HG02610 (cell line): ENCODE results near the gene PEDS1.
"Not testable (repeated sequence)": the region's sequence is repeated elsewhere in the genome, so short reads cannot be mapped to it uniquely, and the experiment has no call there.

Source experiments
- ATAC-seq: cut with Tn5 transposase; IDR thresholded peaks from one replicate; pipeline ENCODE4 v1.9.1; 2021; ENCODE audit warnings: mild to moderate bottlenecking, moderate library complexity; ENCODE audit not compliant: unreplicated experiment

The PEDS1 gene

DNA sequence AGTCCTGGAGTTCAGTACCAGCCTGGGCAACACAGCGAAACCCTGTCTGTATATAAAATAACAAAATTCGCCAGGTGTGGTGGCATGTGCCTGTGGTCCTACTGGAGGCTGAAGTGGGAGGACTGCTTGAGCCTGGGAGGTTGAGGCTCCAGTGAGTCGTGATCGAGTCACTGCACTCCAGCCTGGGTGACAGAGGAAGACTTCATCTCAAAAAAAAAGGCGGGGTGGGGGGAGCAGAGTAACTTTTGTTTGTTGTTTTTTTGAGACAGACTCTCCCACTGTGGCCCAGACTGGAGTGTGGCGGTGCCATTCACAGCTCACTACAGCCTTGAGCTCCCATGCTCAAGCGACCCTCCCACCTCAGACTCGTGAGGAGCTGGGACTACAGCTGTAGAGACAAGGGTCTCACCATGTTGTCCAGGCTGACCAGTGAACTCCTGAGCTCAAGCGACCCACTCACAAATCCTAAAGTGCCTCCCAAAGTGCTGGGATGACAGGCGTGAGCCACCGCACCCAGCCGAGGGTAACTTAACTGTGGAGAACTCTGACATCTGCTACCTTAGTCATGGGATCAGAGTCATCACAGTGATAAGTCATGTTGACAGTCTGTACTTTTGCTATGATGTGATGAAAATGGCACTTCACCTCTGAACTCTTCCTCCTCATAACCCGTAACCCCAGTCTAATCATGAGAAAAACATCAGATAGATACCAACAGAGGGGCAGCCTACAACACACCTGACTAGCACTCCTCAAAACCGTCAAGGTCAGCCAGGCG lies 16.5 kb downstream of the PEDS1 start:
- no peak for ATAC-seq

DNA sequence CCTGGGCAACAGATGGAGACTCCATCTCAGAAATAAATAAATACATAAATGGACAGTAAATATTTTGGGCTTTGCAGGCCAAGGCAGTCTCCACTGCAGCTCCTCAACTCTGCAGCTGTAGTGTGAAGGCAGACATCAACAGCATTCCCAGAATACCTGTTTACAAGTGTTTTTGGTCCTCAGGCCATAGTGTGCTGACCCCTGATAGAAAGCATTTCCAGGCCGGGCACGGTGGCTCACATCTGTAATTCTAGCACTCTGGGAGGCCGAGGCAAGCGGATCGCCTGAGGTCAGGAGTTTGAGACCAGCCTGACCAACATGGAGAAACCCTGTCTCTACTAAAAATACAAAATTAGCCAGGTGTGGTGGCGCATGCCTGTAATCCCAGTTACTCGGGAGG lies 18.4 kb downstream of the PEDS1 start:
- ATAC-seq: not testable (repeated sequence)

DNA sequence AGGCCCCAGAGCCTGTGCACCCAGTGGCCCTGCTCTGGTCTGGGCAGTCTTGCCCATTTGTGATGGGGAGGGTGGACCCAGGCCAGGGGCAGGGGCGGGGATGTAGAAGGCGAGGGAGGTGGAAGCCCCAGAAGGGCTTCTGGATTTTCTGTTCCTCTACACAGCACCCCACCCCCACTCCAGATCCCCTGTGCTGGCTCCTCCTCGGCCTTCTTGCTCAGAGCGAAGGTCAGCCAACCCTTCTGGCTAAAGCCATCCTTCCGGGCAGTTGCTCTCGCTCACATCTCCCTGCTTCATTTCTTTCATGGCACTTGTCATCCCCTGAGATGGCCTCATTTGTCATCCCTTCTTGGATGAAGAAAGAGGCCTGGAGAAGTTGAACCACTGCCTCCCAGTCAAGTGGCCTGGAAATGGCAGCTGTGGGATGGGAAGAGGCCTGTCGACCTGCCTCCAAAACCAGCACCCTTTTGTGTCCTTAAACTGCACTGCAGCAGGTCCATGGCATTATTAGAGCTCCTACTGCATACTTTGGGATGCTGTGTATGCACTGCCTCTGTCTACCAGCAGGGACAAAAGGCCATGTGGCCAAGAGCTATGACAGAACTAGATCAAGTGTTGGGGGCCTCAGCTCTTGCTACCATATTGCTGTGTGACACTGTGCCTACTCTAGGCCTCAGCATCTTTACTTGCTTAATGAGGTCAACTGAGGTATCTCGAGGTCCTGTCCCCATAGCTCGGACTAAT lies 19.9 kb downstream of the PEDS1 start:
- ATAC-seq: no peak

DNA sequence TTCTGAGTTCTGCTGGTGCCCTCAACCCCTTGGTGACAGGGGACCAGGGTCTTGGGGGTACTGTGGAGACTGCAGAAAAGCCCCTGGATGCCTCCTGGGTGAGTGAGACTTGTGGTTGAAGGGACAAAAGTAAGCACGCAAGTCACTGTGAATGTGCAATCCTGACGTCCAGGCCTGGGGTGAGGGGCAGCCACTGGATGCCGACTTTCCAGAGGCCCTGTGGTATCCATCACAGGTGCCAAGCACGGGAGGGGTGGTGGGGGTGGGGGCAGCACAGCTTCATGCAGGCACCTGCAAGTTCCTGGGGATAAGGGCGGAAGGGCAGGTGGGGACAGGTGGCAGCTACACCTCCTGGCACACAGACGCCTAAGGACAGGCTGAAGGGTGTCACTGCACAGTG lies 20.5 kb downstream of the PEDS1 start:
- ATAC-seq: no peak

GRCh38 chr20:50130995-50131394 lies 22.5 kb downstream of the PEDS1 start:
- ATAC-seq: no peak

GRCh38 chr20:50130356-50130723 lies 23.2 kb downstream of the PEDS1 start:
- ATAC-seq: no peak

DNA sequence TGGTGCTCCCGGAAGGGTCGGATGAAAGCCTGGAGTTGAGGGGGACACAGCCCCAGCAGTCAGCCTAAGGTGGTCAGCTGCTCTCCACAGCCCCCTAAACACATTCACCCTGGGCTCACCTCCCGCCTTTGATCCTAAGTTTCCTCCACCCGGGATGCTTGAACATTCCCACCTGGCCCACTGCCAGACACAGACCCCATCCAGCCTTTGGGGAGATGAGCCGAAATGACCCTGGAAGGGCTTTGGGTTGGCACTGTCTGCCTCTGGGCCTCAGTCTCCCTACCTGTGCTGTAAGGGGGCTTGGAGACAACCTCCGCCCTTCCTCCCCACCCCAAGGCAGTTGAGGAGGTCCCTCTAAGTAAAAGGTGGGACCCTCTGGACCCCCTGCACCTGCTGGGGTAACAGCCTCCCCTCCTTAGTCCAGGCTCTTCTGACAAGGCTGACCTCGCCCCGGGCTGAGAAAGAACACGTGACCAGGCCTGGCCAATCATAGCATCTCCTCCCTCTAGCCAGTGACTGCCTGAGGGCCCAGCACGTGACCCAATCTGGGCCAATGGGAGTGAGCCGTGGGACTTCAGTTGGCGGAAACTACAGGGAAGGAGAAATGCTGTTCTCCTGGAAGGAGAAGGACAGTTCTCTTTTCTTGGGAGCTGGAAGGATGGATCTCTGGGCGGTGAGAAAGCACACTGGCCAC lies 23.7 kb downstream of the PEDS1 start:
- no peak for ATAC-seq

DNA sequence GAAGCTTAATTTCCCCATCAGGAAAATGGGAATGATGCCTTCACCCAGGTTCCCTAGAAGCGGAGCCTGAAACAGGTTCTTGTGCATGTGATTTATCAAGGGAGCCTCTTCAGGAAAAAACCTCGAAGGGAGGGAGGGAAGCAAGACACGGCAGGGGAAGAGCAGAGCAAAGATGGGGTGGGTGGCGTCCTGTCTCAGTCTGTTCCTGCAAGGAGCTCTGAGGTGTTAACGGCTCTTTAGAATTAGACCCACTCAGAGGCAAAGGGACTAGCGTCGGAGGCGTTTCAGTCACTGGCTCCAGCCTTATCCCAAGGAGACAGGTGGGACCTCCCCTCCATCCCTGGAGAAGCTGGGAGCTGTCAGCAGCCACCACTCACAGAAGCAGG lies 25.0 kb downstream of the PEDS1 start:
- ATAC-seq: no peak

DNA sequence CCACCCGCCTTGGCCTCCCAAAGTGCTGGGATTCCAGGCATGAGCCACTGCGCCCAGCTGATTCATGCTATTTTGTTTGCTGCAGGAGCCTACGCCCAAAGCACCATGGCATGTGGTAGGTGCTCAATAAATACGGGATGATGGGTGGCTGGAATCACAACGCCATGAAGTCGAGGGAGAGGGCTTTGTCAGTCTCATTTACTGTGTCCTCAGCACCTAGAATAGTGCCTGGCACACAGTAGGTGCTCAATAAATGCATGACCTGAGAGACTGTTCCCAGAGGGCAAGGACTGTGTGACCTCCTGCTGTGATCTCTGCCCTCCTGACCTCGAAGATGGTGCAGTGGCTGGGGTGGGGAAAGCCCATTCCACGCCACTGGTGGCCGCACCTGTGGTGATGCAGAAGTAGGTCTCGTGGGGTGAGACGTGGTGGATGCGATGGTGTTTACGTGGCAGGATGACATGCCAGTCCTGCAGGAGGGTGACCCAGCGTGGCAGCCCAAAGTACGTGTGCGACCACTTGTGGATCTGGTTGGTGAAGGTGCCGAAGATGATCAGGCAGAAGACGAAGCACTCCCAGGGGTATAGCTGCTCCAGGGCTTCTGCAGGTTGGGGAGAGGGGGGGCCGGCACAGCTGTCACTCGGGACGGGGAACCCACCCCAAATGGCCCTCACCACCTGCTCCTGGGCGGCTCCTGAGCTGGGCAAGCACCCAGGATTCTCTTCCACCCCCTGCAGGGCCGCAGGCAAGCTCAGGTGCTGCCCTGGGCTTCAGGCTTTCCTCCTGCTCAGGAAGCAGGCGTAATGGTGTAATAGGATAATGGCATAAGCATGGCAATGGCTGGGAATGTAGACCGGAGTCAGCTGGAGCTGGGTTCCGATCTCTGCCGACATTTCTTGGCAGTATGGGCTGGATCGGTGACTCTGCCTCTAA lies 25.7 kb downstream of the PEDS1 start:
- no peak for ATAC-seq

GRCh38 chr20:50126662-50127061 lies 26.9 kb downstream of the PEDS1 start:
- no peak for ATAC-seq

DNA sequence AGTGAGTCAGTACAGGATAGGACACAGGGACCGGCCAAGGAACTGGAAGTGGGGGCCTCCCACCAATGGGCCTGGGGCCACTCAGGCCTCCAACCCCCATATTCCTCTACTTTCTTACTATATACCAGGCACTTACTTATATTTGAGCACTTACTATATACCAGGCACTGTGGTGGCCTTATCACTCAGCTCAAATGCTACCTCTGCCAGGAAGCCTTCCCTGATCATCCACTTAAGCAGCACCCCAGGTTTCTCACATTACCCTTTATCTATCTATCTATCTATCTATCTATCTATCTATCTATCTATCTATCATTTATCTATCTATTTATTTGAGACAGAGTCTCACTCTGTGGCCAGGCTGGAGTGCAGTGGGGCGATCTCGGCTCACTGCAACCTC lies 28.2 kb downstream of the PEDS1 start:
- ATAC-seq: no peak

GRCh38 chr20:50124496-50124895 lies 29.0 kb downstream of the PEDS1 start:
- ATAC-seq: no peak

GRCh38 chr20:50123418-50123817 lies 30.1 kb downstream of the PEDS1 start:
- no peak for ATAC-seq

DNA sequence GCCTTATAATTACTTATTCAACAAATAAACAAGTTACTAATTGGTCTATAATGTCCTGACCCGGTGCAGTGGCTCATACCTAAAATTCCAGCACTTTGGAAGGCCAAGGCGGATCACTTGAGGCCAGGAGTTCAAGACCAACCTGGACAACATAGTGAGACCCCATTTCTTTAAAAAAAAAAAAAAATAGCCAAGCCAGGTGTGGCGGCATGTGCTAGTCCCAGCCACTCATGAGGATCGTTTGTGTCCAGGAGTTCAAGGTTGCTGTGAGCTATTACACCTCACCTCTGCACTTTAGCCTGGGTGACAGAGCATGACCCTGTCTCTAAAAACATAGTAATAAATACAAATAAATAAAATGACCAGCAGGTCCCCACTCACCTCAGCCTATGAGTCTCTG lies 30.8 kb downstream of the PEDS1 start:
- no peak for ATAC-seq

DNA sequence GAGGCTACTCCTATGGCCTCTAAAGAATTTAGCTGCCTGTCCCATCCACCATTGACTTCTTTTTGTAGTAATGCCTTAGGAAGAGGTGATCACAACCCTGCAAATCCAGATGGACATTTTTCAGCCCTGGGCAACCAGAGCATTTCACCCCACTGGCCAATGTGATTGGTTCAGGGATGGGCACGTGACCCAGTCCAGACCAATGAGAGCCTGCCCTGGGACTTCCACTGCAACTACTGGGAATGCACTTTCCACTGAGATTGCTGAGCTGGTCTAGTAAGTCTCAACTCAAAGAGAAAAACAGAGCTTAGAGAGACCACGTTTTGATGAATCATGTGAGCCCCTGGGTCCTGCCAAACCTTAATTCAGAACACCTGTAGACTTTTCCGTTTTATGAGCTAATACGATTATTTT lies 31.7 kb downstream of the PEDS1 start:
- no peak for ATAC-seq

- no peak for ATAC-seq
Measured at GRCh38 chr20:50120935-50121693, 32.4 kb downstream of the PEDS1 start.

DNA sequence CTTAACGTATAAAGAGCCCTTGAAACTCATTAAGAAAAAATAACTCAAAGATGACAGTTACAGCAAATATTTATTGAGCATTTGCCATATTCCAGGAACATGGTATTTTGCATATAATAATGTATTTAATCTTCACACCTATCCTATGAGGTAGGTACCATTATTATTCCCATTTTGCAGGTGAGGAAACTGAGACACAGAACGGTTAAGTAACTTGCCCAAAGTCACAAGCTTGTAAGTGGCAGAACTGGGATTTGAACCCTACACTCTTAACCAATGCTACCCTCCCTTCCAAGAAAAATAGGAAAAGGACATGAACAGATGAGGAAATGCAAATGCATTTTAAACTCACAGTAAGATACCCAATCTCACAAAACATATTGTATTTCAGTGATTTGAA lies 35.3 kb downstream of the PEDS1 start:
- no peak for ATAC-seq

- ATAC-seq: no peak
Measured at GRCh38 chr20:50116368-50116999, 37.0 kb downstream of the PEDS1 start.

GRCh38 chr20:50115591-50116367 lies 37.7 kb downstream of the PEDS1 start:
- ATAC-seq: peak; percentile 78
